ENCODE data around the gene SBK1.

The SBK1 gene

DNA sequence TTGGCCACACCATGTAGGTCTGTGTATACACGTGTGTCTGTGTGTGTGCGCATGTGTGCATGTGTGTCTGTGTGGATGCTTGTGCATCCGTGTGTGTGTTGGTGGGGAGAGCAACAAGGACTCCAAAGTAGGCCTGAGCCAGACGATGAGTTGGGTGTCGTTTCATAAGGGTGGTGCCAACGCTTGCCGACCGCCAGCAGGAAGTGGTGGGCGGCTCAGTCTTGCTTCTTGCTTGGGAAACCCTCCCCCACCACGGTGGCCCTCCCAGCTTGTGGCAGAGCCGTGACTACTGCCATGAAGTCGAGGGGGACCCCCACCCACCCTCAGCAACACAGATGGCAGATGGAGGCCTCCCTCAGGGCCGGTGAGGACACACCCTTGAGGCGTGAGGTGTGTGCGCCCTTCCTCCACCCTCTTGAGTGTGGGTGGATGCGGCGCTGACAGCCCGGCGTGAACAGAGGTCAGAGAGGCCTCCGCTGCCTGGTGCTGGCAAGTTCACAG is 17.5 kb downstream of the SBK1 start:
- Histone ChIP-seq H3K36me3 (ENCODE audit: insufficient read depth, low read length) (peaks cover 17% of the 10 kb centered on the region), H3K4me3 (ENCODE audit: low read length) (no peak overlapping the region), H3K9me3 (ENCODE audit: insufficient read depth, low read depth, low read length) (no peaks in the 10 kb centered on the region), H3K27ac (ENCODE audit: low read depth, low read length) (no peak overlapping the region), H3K9ac (ENCODE audit: low read depth, low read length) (no peak overlapping the region), H3K4me1 (ENCODE audit: insufficient read depth, low read length) (no peaks in the 10 kb centered on the region), H3K27me3 (ENCODE audit: insufficient read depth, low read length) (no peaks in the 10 kb centered on the region)
- WGBS: 94% methylated on average over 20 of the region's 20 CpGs

DNA sequence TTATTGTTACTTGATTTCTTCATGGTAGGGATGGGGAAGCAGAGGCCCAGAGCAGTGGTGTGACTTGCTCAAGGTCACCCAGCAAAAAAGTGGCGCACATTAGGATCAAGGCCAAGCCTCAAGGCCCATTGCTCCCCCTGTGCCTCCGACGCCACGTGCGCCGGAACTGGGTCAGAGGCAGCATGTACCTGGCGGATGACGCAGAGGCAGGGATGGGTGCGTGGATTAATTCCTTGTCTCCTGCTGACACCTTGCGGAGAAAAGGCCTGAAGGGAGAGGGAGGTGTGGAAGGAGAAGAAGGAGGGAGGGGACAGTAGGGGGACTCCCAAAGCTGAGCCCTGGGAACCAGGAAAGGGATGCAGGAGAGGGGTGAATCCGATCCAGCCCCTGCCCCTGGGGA is 18.5 kb downstream of the SBK1 start:
- Histone ChIP-seq H3K4me1 (ENCODE audit: insufficient read depth, low read length) (no peaks in the 10 kb centered on the region), H3K4me3 (ENCODE audit: low read length) (no peak overlapping the region), H3K9ac (ENCODE audit: low read depth, low read length) (no peak overlapping the region), H3K27me3 (ENCODE audit: insufficient read depth, low read length) (no peaks in the 10 kb centered on the region), H3K27ac (ENCODE audit: low read depth, low read length) (no peak overlapping the region), H3K9me3 (ENCODE audit: insufficient read depth, low read depth, low read length) (no peaks in the 10 kb centered on the region), H3K36me3 (ENCODE audit: insufficient read depth, low read length) (peaks cover 17% of the 10 kb centered on the region)
- 96% methylated on average over 11 of the region's 11 CpGs for WGBS

DNA sequence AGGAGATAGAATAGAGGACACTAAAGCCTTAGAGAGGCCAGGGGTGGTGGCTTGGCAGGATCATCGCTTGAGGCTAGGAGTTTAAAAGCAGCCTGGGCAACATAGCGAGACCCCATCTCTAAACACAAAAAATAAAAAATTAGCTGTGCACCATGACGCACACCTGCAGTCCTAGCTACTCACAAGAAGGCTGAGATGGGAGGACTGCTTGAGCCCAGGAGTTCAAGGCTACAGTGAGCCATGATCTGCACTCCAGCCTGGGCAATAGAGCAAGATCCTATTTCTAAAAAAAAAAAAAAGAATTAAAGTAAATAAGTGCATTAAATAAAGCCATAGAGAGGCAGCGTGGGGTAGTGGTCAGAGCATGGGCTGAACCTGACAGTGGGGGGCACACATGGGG is 19.1 kb downstream of the SBK1 start:
- Histone ChIP-seq H3K9ac (ENCODE audit: low read depth, low read length) (no peak overlapping the region), H3K4me1 (ENCODE audit: insufficient read depth, low read length) (no peaks in the 10 kb centered on the region), H3K36me3 (ENCODE audit: insufficient read depth, low read length) (peaks cover 17% of the 10 kb centered on the region), H3K9me3 (ENCODE audit: insufficient read depth, low read depth, low read length) (no peaks in the 10 kb centered on the region), H3K27me3 (ENCODE audit: insufficient read depth, low read length) (no peaks in the 10 kb centered on the region), H3K27ac (ENCODE audit: low read depth, low read length) (no peak overlapping the region), H3K4me3 (ENCODE audit: low read length) (no peak overlapping the region)
- WGBS: 91% methylated on average over 4 of the region's 4 CpGs

DNA sequence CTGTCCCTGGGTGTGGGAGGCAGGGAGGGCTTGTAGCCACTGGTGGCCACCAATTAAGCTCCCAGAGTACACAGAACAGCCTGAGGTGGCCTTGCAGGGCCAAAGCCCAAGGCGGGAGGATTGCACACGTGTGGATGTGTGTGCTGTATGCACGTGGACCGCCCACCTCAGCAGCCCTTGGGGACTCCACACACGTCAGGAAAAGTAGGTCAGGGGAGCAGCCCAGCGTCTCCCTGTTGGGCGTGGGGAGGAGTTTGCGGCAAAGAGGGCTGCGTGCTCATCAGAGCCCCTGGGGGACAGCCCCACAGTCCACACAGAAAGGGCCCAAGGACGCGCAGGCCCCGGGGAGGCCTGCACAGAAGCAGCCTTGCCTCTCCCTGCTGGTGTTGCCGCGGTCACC is 19.6 kb downstream of the SBK1 start:
- no peak overlapping the region for H3K9ac ChIP-seq (ENCODE audit: low read depth, low read length)
- 95% methylated on average over 14 of the region's 14 CpGs for WGBS
- no peaks in the 10 kb centered on the region for H3K4me1 ChIP-seq (ENCODE audit: insufficient read depth, low read length)
- H3K4me3 ChIP-seq (ENCODE audit: low read length): no peak overlapping the region
- no peaks in the 10 kb centered on the region for H3K27me3 ChIP-seq (ENCODE audit: insufficient read depth, low read length)
- peaks cover 17% of the 10 kb centered on the region for H3K36me3 ChIP-seq (ENCODE audit: insufficient read depth, low read length)
- no peak overlapping the region for H3K27ac ChIP-seq (ENCODE audit: low read depth, low read length)
- H3K9me3 ChIP-seq (ENCODE audit: insufficient read depth, low read depth, low read length): no peaks in the 10 kb centered on the region

DNA sequence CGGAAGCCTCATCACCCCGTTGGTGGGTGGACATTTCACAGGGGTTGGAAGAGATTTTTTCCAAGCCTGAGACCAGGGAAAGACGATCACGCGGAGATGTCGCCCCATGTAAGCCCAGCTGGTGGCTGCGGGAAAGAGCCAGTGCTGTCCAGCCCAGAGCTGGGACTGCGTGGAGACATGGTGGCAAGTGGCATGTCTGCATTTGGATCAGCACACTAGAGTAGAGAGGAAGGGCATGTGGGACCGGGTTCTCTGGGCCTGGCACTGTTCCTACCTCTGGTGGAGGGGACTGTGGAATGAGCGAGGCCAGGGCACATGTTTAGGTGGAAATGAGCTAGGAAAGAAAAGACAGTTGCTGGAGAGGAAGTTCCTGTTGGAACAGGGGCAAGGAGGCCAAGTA is 20.0 kb downstream of the SBK1 start:
- Histone ChIP-seq H3K4me3 (ENCODE audit: low read length) (no peak overlapping the region), H3K27me3 (ENCODE audit: insufficient read depth, low read length) (no peaks in the 10 kb centered on the region), H3K36me3 (ENCODE audit: insufficient read depth, low read length) (peaks cover 17% of the 10 kb centered on the region), H3K4me1 (ENCODE audit: insufficient read depth, low read length) (no peaks in the 10 kb centered on the region), H3K27ac (ENCODE audit: low read depth, low read length) (no peak overlapping the region), H3K9ac (ENCODE audit: low read depth, low read length) (no peak overlapping the region), H3K9me3 (ENCODE audit: insufficient read depth, low read depth, low read length) (no peaks in the 10 kb centered on the region)
- WGBS: 95% methylated on average over 10 of the region's 10 CpGs

DNA sequence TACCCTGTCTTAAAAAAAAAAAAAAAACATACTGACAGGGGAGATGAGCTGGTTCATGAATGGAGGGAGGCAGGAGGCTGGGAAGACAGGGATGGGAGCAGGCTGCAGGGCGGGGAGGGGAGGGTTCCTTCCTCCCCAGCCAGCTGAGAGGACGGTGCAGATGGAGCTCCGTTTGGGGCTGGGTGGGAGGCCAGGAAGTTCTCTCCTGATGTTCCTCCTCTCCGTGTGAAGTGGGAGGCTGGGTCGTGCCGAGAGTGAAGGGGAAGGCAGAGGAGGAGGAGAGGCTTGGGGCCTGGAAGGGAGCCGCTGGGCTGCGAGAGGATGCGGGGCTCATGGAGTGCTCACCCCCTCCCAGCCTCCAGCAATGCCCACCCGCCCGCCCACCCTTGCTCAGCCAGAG is 21.3 kb downstream of the SBK1 start:
- Histone ChIP-seq H3K9ac (ENCODE audit: low read depth, low read length) (no peak overlapping the region), H3K4me3 (ENCODE audit: low read length) (no peak overlapping the region), H3K27me3 (ENCODE audit: insufficient read depth, low read length) (no peaks in the 10 kb centered on the region), H3K9me3 (ENCODE audit: insufficient read depth, low read depth, low read length) (no peaks in the 10 kb centered on the region), H3K36me3 (ENCODE audit: insufficient read depth, low read length) (peaks cover 24% of the 10 kb centered on the region), H3K27ac (ENCODE audit: low read depth, low read length) (no peak overlapping the region), H3K4me1 (ENCODE audit: insufficient read depth, low read length) (no peaks in the 10 kb centered on the region)
- WGBS: 85% methylated on average over 11 of the region's 11 CpGs

DNA sequence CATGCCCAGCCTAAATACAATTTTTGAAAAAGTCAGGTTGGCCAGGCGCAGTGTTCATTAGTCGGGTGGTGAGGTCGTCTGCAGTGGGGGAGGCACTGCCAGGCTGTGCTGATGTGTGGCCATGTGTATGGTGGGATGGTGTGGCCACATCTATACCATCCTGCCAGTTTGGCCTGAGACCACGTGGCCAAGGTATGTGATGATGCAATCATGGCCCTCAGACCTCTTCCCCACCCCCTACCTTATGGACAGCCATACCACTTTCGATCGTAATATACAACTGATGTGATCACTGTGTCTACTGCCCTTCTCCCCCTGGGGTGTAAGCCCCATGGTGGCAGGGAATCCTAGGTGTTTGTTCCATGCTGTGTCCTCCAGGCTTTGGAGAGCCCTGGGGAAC is 23.7 kb downstream of the SBK1 start:
- 92% methylated on average over 6 of the region's 6 CpGs for WGBS
- Histone ChIP-seq H3K36me3 (ENCODE audit: insufficient read depth, low read length) (peaks cover 26% of the 10 kb centered on the region), H3K27ac (ENCODE audit: low read depth, low read length) (no peak overlapping the region), H3K4me1 (ENCODE audit: insufficient read depth, low read length) (no peaks in the 10 kb centered on the region), H3K27me3 (ENCODE audit: insufficient read depth, low read length) (no peaks in the 10 kb centered on the region), H3K4me3 (ENCODE audit: low read length) (no peak overlapping the region), H3K9me3 (ENCODE audit: insufficient read depth, low read depth, low read length) (no peaks in the 10 kb centered on the region), H3K9ac (ENCODE audit: low read depth, low read length) (no peak overlapping the region)

DNA sequence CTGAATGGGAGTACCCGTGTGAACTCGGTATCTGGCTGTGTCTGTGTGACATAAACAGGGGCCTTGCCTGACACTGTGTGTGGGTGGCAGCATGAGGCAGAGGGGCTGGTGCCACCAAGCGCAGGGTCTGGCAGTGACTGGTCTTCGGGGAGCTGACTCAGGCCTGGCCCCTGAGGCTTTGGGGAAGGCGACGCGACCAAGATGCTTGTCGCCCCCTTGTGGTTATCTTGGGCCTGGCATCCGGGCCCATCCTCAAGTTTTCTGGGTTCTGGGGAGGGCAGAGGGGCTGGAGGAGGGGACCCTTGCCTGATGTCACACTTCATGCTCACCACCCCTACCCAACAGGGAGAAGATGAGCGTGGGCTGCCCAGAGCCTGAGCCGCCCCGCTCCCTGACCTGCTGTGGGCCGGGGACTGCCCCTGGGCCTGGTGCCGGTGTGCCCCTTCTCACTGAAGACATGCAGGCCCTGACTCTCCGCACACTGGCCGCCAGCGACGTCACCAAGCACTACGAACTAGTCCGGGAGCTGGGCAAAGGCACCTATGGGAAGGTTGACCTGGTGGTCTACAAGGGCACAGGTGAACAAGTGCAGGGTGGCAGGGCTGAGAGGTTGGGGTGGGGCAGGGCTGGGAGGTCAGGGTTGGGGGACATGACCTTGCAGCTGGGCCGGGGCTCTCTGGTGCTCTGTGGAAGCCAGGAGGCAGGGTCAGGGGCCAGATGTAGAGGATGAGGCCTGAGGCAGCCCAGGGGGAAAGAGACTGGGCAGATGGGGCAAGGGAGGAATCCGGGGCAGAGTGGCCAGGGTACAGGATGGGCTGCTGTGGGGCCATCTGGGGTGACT is 24.9 kb downstream of the SBK1 start:
- WGBS: 68% methylated on average over 22 of the region's 22 CpGs
- Histone ChIP-seq H3K36me3 (ENCODE audit: insufficient read depth, low read length) (peaks cover 26% of the 10 kb centered on the region), H3K27ac (ENCODE audit: low read depth, low read length) (no peak overlapping the region), H3K27me3 (ENCODE audit: insufficient read depth, low read length) (no peaks in the 10 kb centered on the region), H3K9ac (ENCODE audit: low read depth, low read length) (no peak overlapping the region), H3K4me1 (ENCODE audit: insufficient read depth, low read length) (no peaks in the 10 kb centered on the region), H3K9me3 (ENCODE audit: insufficient read depth, low read depth, low read length) (no peaks in the 10 kb centered on the region), H3K4me3 (ENCODE audit: low read length) (no peak overlapping the region)

DNA sequence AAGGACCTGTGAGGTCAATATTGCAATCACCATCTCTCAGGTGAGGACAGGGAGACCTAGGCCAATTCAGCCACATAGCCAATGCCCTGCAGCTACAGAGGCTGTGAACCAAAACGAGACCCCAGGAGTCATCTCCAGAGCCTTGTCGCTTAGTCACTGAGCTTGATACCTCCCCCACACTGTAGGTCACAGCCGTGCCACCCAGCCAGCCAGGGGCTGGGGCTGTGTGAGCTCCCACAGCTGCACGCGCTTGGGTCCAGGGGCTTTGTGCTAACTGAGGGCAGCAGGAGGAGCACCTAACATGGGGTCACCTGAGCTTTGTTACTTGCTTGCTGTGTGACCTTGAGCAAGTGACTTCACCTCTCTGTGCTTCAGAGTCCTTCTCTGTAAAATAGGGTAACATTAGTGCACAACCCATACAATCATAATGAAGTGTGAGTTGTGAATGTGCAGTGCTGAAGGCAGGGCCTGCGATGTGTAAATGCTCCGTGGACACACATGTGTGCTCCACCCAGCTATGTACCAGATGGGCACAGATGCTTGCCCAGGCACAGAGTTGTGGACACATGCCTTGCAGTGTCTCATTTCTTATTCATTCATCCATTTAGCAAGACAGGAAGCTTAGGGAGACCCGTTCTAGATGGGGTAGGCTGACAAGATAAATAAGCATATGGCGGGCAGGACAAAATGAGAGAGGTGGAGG is 25.9 kb downstream of the SBK1 start:
- no peaks in the 10 kb centered on the region for H3K27me3 ChIP-seq (ENCODE audit: insufficient read depth, low read length)
- H3K36me3 ChIP-seq (ENCODE audit: insufficient read depth, low read length): peaks cover 26% of the 10 kb centered on the region
- 95% methylated on average over 9 of the region's 9 CpGs for WGBS
- H3K27ac ChIP-seq (ENCODE audit: low read depth, low read length): no peak overlapping the region
- no peak overlapping the region for H3K4me3 ChIP-seq (ENCODE audit: low read length)
- H3K9me3 ChIP-seq (ENCODE audit: insufficient read depth, low read depth, low read length): no peaks in the 10 kb centered on the region
- H3K4me1 ChIP-seq (ENCODE audit: insufficient read depth, low read length): no peaks in the 10 kb centered on the region
- no peak overlapping the region for H3K9ac ChIP-seq (ENCODE audit: low read depth, low read length)

DNA sequence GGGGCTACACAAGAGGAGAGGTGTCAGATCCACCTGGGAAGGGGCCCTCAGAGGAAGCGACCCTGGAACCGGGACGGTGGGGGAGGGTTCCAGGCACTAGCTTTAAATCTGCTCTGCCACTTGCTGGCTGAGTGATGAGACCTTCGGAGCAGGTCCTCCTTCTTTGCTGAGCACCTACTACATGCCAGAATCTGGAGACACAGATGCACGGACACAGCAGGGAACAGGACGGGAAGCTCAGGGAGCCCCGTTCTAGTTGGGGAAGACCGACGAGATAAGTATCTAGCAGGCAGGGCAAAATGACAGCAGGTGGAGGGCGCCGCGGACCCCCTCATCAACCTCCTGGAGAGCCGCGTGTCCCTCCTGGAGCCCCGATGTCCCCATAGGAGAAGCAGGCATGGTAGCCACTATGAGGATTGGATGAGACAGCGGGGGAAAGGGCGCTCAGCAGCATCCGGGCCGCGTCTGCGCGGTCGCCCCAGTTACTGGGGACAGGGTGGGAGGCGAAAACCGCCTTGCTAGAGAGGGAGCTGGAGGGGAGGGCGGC is 27.2 kb downstream of the SBK1 start:
- Histone ChIP-seq H3K36me3 (ENCODE audit: insufficient read depth, low read length) (peaks cover 24% of the 10 kb centered on the region), H3K27me3 (ENCODE audit: insufficient read depth, low read length) (no peaks in the 10 kb centered on the region), H3K9me3 (ENCODE audit: insufficient read depth, low read depth, low read length) (no peaks in the 10 kb centered on the region), H3K4me3 (ENCODE audit: low read length) (no peak overlapping the region), H3K27ac (ENCODE audit: low read depth, low read length) (no peak overlapping the region), H3K9ac (ENCODE audit: low read depth, low read length) (no peak overlapping the region), H3K4me1 (ENCODE audit: insufficient read depth, low read length) (no peaks in the 10 kb centered on the region)
- 97% methylated on average over 26 of the region's 26 CpGs for WGBS

DNA sequence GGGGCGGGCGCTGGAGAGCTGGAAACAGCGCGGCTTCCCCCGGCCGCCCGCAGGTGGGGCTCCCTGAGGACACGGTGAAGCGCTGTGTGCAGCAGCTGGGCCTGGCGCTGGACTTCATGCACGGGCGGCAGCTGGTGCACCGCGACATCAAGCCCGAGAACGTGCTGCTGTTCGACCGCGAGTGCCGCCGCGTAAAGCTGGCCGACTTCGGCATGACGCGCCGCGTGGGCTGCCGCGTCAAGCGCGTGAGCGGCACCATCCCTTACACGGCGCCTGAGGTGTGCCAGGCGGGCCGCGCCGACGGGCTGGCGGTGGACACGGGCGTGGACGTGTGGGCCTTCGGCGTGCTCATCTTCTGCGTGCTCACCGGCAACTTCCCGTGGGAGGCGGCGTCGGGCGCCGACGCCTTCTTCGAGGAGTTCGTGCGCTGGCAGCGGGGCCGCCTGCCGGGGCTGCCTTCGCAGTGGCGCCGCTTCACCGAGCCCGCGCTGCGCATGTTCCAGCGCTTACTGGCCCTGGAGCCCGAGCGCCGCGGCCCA is 27.8 kb downstream of the SBK1 start:
- Histone ChIP-seq H3K27me3 (ENCODE audit: insufficient read depth, low read length) (no peaks in the 10 kb centered on the region), H3K27ac (ENCODE audit: low read depth, low read length) (no peak overlapping the region), H3K9me3 (ENCODE audit: insufficient read depth, low read depth, low read length) (no peaks in the 10 kb centered on the region), H3K4me1 (ENCODE audit: insufficient read depth, low read length) (no peaks in the 10 kb centered on the region), H3K9ac (ENCODE audit: low read depth, low read length) (no peak overlapping the region), H3K4me3 (ENCODE audit: low read length) (no peak overlapping the region), H3K36me3 (ENCODE audit: insufficient read depth, low read length) (peaks cover 24% of the 10 kb centered on the region)
- 97% methylated on average over 73 of the region's 73 CpGs for WGBS

Data from HUES64 (cell line).